Peyer's patch (tissue), 4 donors: Measurements from ENCODE around the gene SYNE2.

Experiments used
- CTCF ChIP-seq, 6 experiments: fragments of 450-650 bp in 4 of 6; fragments of 200-600 bp in 2 of 6; sonication (generic) in 1 of 6; IDR thresholded peaks; one replicate each; pipeline ENCODE4 v1.5.1; 2017 to 2019; ENCODE audit warnings: antibody characterized with exemption in 6 of 6, mild to moderate bottlenecking in 3 of 6, moderate library complexity in 1 of 6
- POLR2A ChIP-seq, 2 donors: fragments of 450-650 bp; IDR thresholded peaks; one replicate each; pipeline ENCODE4 v1.5.1; 2017; ENCODE audit warnings: antibody characterized with exemption in 2 of 2, mild to moderate bottlenecking in 2 of 2, moderate library complexity in 2 of 2

GRCh38 chr14:64272019-64272418 lies 419.2 kb downstream of the SYNE2 start:
- no peak for TF ChIP-seq CTCF (IDR thresholded peaks at IDR 0.05)
- no peak for TF ChIP-seq POLR2A (IDR thresholded peaks at IDR 0.05)
